Renal cortex interstitium (tissue), 15 donors: ENCODE measurements around the gene ALS2. TPM values are rescaled to one million over a fixed set of nuclear protein-coding genes. Genes with fewer than 3 reads are reported as not detected.
A peak's percentile ranks its signal among the peaks of the same experiment; 100 is the strongest.
"Not testable (repeated sequence)": the region's sequence is repeated elsewhere in the genome, so short reads cannot be mapped to it uniquely, and the experiment has no call there.

Experiments used
- DNase-seq, 11 donors: peaks; one replicate each; pipeline ENCODE4 v3.0.0-alpha.2; 2013; ENCODE audit warnings: low read depth in 9 of 11, low spot score in 4 of 11; ENCODE audit errors: extremely low read depth in 1 of 11
- long read RNA-seq, 16 experiments: transcript quantifications; one replicate each; lab custom pipeline, GENCODE V29; 2026
- polyA plus RNA-seq, 3 donors: library from polyadenylated mRNA; unstranded; fragments of 120-200 nt; gene quantifications; one replicate each; pipeline ENCODE4 v1.2.1, GENCODE V29; 2013; ENCODE audit not compliant: insufficient read length in 3 of 3

Gene ALS2
- 10 to 100 TPM; 28.6 to 30.4 (median 29.0) TPM for polyA plus RNA-seq
- long read RNA-seq, donor 1, partial matches to known transcripts, result 0 of 1 reads
- long read RNA-seq, donor 1, other reads (novel, unspliced or antisense), result 0 of 1 reads
- long read RNA-seq, donor 2, partial matches to known transcripts, result 0 of 1 reads
- long read RNA-seq, donor 2, other reads (novel, unspliced or antisense), result 0 of 1 reads
- long read RNA-seq, donor 3, partial matches to known transcripts, result 0 of 3 reads
- long read RNA-seq, donor 3, other reads (novel, unspliced or antisense), result 0 of 3 reads
- long read RNA-seq, donor 4, result 0 reads
- long read RNA-seq, donor 5, result 0 reads
- long read RNA-seq, donor 6, transcript ALS2-206 (4 exons, 2,677 nt), result major isoform, 5 of 5 reads
- long read RNA-seq, donor 6, partial matches to known transcripts, result 0 of 5 reads
- long read RNA-seq, donor 6, other reads (novel, unspliced or antisense), result 0 of 5 reads
- long read RNA-seq, donor 7, partial matches to known transcripts, result 0 of 2 reads
- long read RNA-seq, donor 7, other reads (novel, unspliced or antisense), result 0 of 2 reads
- long read RNA-seq, donor 8, partial matches to known transcripts, result 0 of 4 reads
- long read RNA-seq, donor 8, other reads (novel, unspliced or antisense), result 0 of 4 reads
- long read RNA-seq, donor 9, partial matches to known transcripts, result 0 of 2 reads
- long read RNA-seq, donor 9, other reads (novel, unspliced or antisense), result 0 of 2 reads
- long read RNA-seq, donor 10, partial matches to known transcripts, result 0 of 4 reads
- long read RNA-seq, donor 10, other reads (novel, unspliced or antisense), result 0 of 4 reads
- long read RNA-seq, donor 11, full-length matches to known transcripts, result 4 of 4 reads
- long read RNA-seq, donor 11, partial matches to known transcripts, result 0 of 4 reads
- long read RNA-seq, donor 11, other reads (novel, unspliced or antisense), result 0 of 4 reads
- long read RNA-seq, donor 12, result 0 reads
- long read RNA-seq, donor 13, transcript ALS2-206 (4 exons, 2,677 nt), result major isoform, 7 of 7 reads
- long read RNA-seq, donor 13, partial matches to known transcripts, result 0 of 7 reads
- long read RNA-seq, donor 13, other reads (novel, unspliced or antisense), result 0 of 7 reads
- long read RNA-seq, donor 14, partial matches to known transcripts, result 0 of 1 reads
- long read RNA-seq, donor 14, other reads (novel, unspliced or antisense), result 0 of 1 reads
- long read RNA-seq, donor 15, partial matches to known transcripts, result 0 of 2 reads
- long read RNA-seq, donor 15, other reads (novel, unspliced or antisense), result 0 of 2 reads
- long read RNA-seq, donor 16, transcript ALS2-206 (4 exons, 2,677 nt), result major isoform, 6 of 37 reads
- long read RNA-seq, donor 16, partial matches to known transcripts, result 30 of 37 reads
- long read RNA-seq, donor 16, other reads (novel, unspliced or antisense), result 0 of 37 reads

DNA sequence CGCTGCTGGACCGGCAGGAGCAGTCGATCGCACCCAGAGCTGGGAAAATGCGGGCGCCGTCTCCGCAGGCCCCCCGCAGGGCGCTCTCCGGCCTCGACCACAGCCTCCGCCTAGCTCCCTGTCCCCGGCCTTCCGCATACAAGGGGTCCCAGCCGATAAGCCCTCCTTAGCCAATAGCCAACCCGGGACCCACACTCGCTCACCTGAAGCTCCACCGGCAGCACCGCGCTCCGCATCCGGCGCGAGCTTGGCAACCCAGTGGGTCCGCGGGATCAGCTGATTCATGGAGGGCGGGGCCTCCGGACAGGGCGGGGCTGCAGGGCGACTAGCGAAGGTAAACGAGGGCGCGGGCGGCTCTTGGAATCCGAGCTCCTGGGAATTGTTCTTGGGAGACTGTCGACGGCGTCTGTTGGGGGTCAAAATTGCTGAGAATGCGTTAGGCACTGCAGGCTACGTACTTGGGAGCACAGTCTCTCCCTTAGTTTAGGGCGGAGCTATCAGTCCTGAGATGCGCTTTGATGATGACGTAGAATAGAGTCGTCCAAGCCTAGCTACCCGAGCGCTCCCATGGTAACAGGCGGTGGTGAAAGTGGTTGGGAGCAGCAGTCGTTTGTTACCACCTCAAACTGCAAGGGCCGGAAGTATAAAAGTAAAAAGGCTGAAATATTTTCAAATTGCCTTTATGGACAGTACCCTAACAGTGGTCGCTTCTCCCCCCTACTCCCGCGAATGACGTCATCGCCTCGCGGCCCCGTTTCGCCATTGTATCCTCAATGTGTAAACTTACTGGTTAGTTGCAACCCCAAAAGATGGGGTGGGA lies at the start of gene ALS2:
Gene ALS2 (minus strand): TSS at position 260 of the 820 bp plus-strand sequence. CDS start 12,048 bp downstream, outside the sequence.
- peak; percentile 93 to 99 (median 97) for DNase-seq

DNA sequence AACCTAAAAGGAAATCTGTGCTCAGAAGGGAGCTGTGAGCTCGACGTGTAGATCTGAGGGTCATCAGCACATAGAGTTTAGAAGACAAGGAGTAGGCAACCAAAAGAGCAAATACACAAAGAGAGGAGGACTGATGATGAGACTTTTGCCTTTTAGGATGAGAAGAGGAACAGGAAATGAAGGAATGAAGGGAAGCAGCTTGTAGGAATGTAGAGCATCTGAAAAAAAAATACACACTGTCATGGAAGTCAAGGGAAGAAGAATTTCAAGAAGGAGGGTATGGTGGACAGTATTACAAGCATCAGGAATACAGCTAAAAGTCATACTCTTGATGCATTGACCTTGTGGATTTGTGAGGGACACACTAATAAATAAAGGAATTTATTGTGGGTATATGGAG lies 47.5 kb upstream of the ALS2 start:
- DNase-seq, result no peak

DNA sequence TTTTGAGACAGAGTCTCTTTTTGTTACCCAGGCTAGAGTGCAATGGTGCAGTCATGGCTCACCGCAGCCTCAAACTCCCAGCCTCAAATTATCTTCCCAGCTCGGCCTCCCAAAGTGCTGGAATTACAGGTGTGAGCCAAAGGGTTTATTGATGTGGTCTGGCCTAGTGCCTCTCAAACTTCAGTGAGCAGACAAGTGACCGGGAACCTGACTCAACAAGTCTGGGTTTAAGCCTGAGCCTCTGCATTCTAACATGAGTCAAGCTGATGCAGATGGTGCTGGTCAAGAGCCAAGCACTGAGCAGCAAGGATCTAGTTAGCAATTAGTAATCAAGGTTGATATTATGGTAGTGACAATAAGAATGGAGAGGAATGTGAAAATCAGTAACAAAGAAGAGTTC lies 46.9 kb upstream of the ALS2 start:
- no peak for DNase-seq

DNA sequence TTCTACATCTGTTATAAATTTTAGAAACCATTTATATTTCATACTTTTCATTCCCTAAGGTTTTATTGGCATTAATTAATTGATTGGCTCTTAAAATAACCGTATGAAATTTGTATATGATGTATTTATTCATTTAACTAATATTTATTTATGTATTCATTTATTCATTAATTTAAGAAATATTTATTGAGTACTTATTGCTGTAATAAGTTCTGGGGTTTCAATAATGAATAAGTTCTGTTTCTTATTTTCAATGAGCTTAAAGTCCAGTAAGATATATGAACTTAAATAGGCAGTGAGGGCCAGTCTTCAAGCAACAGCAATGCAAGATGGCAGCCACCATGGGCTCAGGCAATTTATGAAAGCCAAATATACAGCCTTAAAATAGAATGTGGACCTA lies 43.5 kb upstream of the ALS2 start:
- DNase-seq, result no peak

DNA sequence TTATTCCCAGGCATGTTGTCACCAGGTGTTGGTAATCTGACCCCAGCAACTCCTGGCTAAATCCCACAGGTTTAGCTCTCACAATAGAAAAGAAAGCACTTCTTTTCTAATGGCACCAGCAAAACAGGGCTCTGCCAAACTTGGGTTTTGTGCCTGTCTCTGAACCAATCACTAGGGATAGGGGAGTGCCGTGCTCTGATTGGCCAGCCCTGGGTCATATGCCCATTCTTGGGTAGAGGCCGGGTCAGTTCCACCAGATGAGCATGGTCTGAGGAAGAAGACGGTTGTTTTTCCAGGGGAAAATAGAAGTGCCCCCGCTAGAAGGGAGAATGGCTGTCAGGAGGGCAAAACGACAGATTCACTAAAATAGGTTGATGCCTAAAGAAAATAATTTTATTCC lies 40.3 kb upstream of the ALS2 start:
- no peak for DNase-seq

DNA sequence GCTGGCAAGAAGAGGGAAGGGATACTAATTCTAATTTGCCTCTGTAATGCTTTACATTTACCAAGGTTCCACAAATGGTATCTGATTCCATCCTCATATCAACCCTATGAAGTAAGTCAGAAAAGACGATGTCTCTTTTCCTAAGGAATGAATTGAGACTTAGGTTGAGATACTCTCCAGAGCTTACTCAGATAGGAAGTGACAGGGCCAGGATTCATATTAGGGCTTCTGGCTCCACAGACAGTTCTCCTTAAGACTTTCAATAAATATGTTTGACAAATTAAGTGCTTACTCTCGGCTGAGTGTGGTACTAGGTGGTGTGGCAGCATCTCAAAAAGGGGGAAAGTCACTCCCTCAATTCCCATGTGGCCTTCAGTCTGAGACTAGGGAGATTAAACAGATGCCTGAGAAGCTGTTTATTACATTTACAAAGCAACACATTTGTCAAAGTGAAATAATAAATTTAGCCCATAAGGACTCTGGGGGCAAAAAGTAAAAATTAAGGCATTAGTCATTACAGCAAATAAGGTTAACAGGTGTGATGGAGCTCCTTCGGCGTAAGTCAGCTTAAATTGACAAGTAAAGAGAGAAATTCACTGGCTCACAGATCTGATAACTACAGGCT lies 39.8 kb upstream of the ALS2 start:
- no peak for DNase-seq

DNA sequence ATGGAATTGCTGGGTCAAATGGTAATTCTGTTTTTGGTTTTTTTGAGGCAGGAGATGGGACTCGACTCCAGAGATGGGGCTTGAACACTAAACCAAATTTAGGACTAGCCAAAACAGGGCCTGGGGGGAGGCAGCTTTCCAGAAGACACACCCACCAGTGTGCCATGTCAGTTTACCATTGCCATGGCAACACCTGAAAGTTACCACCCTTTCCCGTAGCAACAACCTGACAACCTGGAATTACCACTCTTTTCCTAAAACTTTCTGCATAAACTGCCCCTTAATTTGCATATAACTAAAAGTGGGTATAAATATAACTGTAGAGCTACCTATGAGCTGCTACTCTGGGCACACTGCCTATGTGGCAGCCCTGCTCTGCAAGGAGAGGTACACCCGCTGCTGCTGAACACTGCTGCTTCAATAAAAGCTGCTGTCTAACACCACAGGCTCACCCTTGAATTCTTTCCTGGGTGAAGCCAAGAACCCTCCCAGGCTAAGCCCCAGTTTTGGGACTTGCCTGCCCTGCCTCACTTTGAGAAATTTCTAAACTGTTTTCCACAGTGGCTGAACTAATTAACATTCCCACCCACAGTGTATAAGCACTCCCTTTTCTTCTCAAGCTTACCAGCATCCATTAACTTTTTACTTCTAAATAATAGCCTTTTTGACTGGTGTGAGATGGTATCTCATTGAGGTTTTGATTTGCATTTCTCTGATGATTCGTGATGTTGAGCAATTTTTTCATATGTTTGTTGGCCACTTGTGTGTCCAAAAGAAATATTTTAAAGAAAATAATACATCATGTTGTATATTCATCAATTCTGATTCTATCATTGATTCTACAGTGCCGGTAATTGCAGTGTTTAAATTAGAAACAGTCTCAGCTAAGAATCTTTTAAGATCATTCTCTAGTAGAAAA lies 36.2 kb upstream of the ALS2 start:
- no peak for DNase-seq

DNA sequence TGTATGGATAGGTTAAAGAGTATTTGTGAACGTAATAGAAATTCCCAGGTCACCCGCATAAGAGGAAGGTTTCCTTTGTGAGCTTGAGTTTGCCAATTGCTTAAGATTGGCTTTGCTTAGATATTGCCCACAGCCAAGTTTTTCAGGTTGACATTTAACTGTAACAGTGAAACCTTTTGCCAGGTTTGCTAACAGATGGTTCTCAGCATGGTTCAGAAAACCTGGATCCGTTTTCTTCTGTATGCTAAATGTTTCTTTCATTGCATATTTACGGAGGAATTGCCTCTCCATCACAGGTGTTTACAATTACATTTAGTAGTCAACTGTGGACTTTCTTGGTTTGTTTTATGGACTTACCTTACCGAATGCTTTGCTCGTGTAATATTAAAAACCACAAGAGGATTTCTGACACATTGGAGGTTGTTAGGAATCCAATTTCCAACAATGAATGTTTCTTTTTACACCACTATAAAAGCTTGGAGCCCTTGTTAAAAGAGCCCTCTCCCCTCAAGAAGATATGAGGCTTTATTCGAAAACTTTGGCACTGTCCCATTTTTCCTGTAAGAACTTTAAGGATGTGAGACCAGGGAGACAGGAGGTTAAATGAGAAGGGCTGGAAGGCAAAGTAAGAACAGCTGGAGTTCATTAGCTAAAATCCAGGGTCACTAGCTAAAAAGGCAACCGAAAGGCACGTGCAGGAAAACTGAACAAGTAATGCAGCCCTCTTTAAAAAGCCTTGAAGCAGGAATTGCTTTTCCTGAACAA lies 33.4 kb upstream of the ALS2 start:
- DNase-seq, result peak in 5 of 11 donors; percentile 33 to 49 (median 41)

DNA sequence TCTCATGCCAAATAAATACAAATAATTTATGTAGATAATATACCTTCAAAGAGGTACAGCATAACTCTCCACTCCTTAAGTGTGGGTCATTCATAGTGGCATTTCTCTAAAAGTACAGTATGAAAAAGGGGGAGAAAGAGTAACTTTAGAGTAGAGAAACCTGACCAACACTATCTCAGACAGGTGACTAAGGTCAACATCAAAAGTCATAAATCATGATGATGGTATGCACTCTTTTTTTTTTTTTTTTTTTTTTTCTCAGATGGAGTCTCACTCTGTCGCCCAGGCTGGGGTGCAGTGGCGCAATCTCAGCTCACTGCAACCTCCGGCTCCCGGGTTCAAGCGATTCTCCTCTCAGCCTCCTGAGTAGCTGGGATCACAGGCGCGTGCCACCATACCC lies 29.9 kb upstream of the ALS2 start:
- not testable (repeated sequence) for DNase-seq

DNA sequence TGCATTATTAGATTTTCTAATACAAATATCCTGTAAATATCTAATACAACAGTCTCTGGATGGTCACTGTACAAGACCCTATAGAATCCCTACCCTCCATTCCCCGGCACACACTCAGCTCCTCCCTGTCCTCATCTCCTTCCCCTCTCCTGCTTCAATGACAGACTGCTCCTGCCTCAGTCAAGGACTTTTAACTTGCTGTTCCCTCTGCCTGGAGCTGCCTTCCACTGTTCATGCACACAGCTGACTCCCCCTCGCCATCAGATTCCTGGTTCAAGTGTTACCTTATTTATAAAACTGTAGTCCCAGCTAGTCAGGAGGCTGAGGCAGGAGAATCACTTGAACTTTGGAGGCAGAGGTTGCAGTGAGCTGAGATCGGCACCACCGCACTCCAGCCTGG lies 28.9 kb upstream of the ALS2 start:
- no peak for DNase-seq

DNA sequence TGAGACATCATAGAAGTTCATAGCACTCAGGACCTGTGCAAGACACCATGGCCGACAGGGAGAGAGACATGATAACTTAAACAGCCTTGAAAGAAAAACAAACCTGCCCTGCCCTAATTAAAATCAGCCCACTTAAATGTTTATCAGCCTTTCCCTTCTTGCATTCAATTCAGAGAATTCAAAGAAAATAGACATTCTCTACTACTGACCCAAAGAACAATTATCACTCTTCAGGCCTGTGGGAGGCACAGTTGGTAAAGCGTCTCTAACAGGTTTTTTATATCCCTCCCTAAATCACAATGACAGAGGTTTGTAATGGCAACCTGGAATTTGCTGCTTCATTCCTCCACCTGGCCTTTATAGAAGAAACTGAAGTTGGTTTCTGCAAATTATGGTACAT lies 27.3 kb upstream of the ALS2 start:
- peak in 6 of 11 donors; percentile 32 to 76 (median 61) for DNase-seq

DNA sequence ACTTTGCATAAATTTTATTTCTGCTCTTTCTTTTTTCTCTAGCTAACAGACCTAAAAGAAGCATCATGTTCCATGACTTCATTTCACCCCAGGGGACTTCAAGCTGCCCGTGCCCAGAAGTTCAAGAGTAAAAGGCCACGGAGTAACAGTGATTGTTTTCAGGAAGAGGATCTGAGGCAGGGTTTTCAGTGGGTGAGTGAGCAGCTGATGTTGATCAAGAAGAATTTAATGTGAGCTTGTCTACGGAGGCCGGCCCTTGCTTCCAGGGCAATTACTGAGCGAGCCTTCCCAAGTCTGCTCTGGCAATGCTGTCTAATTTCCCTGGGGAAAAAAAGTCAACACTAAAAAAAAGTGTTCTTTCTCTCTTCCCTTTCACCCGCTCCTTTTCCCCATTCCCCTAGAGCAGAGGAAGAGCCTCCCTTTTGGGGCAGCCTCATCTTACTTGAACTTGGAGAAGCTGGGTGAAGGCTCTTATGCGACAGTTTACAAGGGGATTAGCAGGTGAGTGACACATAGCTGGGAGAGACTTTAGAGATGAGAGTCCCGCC lies 26.8 kb upstream of the ALS2 start:
- peak in 6 of 11 donors; percentile 47 to 71 (median 64) for DNase-seq

DNA sequence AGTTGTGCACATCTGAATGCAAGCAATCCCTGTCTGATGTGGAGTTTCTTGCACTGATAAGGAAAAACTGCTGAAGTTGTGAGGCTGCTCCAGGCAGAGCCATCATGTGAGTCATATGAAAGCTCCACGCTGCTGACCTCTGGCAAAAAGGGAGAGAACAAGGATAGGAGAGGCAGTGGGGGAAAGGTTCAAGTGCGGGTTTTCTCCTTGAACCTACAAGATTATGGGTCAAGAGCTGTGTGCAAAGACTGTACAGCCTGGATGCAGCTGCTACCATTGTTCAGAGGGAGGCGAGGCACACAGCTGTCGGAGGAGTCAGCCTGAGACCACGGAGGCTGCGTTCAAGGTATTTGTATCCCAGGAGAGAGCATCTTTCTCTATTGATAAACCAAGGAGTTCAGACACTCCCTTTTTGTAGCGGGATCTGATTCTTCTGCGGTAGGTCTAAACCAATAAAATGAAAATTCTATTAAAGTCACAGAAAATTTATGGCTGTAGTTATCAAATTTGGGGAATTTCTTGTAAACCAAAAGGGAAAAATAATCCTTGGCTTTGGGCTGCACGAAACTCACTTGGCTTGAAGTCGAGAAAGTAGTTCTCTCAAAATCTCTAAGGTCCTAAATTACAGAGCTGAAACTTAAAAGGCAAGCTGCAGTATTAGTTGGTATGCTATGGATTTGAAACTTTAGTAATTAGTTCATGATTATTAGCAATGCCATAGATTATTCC lies 25.9 kb upstream of the ALS2 start, which contains the start of gene CDK15:
Gene CDK15 (plus strand): TSS at position 96 of the 729 bp plus-strand sequence. CDS start 128 bp downstream, at position 224.
- DNase-seq, result peak in 5 of 11 donors; percentile 39 to 51 (median 43)

DNA sequence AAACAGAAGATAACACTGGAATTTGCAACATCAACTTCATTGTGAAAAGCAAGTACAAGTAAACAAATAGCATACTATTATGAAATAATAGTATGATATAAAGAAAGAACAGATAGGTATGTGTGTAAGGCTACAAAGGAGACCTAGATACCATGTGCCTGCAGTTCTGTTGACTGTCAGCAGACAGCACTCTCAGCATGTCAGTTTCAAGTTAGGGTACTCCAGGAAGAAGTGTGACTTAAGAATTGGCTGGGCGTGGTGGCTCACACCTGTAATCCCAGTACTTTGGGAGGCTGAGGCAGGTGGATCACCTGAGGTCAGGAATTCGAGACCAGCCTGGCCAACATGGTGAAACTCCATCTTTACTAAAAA lies 18.2 kb upstream of the ALS2 start:
- DNase-seq, result not testable (repeated sequence)
